ENCODE measurements around the gene MINDY2. TPM values are rescaled to one million over a fixed set of nuclear protein-coding genes. Genes with fewer than 3 reads are reported as not detected.

MINDY2 gene
- total and polyA plus RNA-seq, 9 of the 15 experiments (the other 6 are each of a cell fraction or from before 2014, with no cell fraction given) = 2.4 to 15.3 (median 7.2) TPM

DNA sequence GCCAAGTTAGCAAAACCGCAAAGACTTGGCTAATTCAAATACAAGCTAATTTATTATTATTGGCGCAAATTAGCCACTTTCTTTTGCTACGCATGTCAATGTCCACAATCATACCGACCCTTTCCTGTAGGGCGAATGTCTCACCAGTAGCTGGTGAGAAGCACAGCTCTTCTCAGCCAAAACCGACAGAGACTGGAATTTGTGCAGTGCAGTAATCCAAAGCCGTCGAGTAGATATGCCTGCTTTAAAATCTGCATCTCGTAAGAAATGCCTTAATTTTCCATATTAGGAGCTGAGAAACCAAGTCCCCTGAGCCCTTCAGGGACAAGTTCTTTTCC is 614 bp upstream of the MINDY2 start:
- CTCF ChIA-PET (ENCODE audit: low intra/inter-chr PET ratio) = no interaction called here
- TF ChIP-seq TEAD4 (IDR thresholded peaks at IDR 0.05; ENCODE audit: low read length) = peak; percentile 46; the same call in 1 of the 2 replicates
- no peak for TF ChIP-seq TEAD4 (CRISPR knock-in tag; IDR thresholded peaks at IDR 0.05; ENCODE audit: borderline replicate concordance)
- TF ChIP-seq NFRKB (IDR thresholded peaks at IDR 0.05; ENCODE audit: low read depth) = peak; percentile 63
- TF ChIP-seq SMARCE1 (IDR thresholded peaks at IDR 0.05) = 0 out of 2 replicates have a peak, but pooled peaks have one; percentile 21
- TF ChIP-seq RBM15 (IDR thresholded peaks at IDR 0.05; ENCODE audit: insufficient read depth, low read length) = no peak
- TF ChIP-seq, protein P1, sequence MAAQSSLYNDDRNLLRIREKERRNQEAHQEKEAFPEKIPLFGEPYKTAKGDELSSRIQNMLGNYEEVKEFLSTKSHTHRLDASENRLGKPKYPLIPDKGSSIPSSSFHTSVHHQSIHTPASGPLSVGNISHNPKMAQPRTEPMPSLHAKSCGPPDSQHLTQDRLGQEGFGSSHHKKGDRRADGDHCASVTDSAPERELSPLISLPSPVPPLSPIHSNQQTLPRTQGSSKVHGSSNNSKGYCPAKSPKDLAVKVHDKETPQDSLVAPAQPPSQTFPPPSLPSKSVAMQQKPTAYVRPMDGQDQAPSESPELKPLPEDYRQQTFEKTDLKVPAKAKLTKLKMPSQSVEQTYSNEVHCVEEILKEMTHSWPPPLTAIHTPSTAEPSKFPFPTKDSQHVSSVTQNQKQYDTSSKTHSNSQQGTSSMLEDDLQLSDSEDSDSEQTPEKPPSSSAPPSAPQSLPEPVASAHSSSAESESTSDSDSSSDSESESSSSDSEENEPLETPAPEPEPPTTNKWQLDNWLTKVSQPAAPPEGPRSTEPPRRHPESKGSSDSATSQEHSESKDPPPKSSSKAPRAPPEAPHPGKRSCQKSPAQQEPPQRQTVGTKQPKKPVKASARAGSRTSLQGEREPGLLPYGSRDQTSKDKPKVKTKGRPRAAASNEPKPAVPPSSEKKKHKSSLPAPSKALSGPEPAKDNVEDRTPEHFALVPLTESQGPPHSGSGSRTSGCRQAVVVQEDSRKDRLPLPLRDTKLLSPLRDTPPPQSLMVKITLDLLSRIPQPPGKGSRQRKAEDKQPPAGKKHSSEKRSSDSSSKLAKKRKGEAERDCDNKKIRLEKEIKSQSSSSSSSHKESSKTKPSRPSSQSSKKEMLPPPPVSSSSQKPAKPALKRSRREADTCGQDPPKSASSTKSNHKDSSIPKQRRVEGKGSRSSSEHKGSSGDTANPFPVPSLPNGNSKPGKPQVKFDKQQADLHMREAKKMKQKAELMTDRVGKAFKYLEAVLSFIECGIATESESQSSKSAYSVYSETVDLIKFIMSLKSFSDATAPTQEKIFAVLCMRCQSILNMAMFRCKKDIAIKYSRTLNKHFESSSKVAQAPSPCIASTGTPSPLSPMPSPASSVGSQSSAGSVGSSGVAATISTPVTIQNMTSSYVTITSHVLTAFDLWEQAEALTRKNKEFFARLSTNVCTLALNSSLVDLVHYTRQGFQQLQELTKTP (IDR thresholded peaks at IDR 0.05; ENCODE audit: low read depth in 1 of 2, partially characterized antibody in 2 of 2) = peak; percentile 49 to 53
- TF ChIP-seq FOXK1 (CRISPR knock-in tag; IDR thresholded peaks at IDR 0.05; ENCODE audit: borderline replicate concordance) = 0 out of 2 replicates have a peak, but pooled peaks have one; percentile 45
- 0 out of 2 replicates have a peak, but pooled peaks have one; percentile 41 for TF ChIP-seq FOXM1 (IDR thresholded peaks at IDR 0.05; ENCODE audit: low read depth)
- no peak for TF ChIP-seq FOXM1 (CRISPR knock-in tag; IDR thresholded peaks at IDR 0.05; ENCODE audit: low read depth)
- no peak for TF ChIP-seq MXI1 (IDR thresholded peaks at IDR 0.05; ENCODE audit: low read depth, low read length)
- 0 out of 4 replicates have a peak, but pooled peaks of 1 of the 2 experiments have one; percentile 9 for TF ChIP-seq FOXA3 (CRISPR knock-in tag; conservative IDR thresholded peaks at IDR 0.05 in 1 of 2, IDR thresholded peaks at IDR 0.05 in 1 of 2)
- TF ChIP-seq BMI1 (IDR thresholded peaks at IDR 0.05; ENCODE audit: low read length) = no peak
- TF ChIP-seq, protein P2, sequence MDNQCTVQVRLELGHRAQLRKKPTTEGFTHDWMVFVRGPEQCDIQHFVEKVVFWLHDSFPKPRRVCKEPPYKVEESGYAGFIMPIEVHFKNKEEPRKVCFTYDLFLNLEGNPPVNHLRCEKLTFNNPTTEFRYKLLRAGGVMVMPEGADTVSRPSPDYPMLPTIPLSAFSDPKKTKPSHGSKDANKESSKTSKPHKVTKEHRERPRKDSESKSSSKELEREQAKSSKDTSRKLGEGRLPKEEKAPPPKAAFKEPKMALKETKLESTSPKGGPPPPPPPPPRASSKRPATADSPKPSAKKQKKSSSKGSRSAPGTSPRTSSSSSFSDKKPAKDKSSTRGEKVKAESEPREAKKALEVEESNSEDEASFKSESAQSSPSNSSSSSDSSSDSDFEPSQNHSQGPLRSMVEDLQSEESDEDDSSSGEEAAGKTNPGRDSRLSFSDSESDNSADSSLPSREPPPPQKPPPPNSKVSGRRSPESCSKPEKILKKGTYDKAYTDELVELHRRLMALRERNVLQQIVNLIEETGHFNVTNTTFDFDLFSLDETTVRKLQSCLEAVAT (IDR thresholded peaks at IDR 0.05) = peak; percentile 16 to 60; a peak in 1 of 4 replicates
- 0 out of 2 replicates have a peak, but pooled peaks have one; percentile 75 for TF ChIP-seq NR4A1 (CRISPR knock-in tag; IDR thresholded peaks at IDR 0.05)
- TF ChIP-seq NR4A1 (tag; IDR thresholded peaks at IDR 0.05) = no peak
- no peak for TF ChIP-seq POLR2AphosphoS5 (IDR thresholded peaks at IDR 0.05; ENCODE audit: control insufficient read depth, insufficient read depth, low read depth, low read length)
- 0 out of 2 replicates have a peak, but pooled peaks have one; percentile 50 for TF ChIP-seq HIVEP1 (CRISPR knock-in tag; IDR thresholded peaks at IDR 0.05)

More for the DNA sequence above, 614 bp upstream of the MINDY2 start:
- WGBS (ENCODE audit: insufficient coverage, low coverage, missing lambda C conversion rate) = 2% methylated on average over 9 of the region's 9 CpGs
- H4K20me1 ChIP-seq (replicated peaks; ENCODE audit: control insufficient read depth, insufficient read depth, low read length) = peaks cover 5% of the 10 kb centered on the region; the same call in 1 of the 2 replicates
- in situ Hi-C loops (cut with MboI) = no loop called here
- peaks cover 48% of the 10 kb centered on the region for H3K79me2 ChIP-seq (ENCODE audit: control insufficient read depth, insufficient read depth, low read length)
- no peaks in the 10 kb centered on the region; the same call in 2 of the 3 replicates for H3K36me3 ChIP-seq (ENCODE audit: control insufficient read depth, insufficient read depth, low read length)
- no peaks in the 10 kb centered on the region for H3K27me3 ChIP-seq (ENCODE audit: control insufficient read depth in 2 of 2, insufficient read depth in 2 of 2, low read length in 2 of 2)
- DNase-seq (ENCODE audit: extremely low read depth in 1 of 4, low spot score in 3 of 4) (peak in 1 of 4 experiments; percentile 9), ATAC-seq (peak; percentile 28), FAIRE-seq (no peak)
- peak overlapping the region; percentile 82 for H3K4me2 ChIP-seq (ENCODE audit: insufficient read depth, low read length)
- H3K9ac ChIP-seq (ENCODE audit: insufficient read depth in 1 of 2, low read depth in 2 of 2, low read length in 2 of 2) = peak overlapping the region; percentile 64 to 89
- peak overlapping the region; percentile 87 for H2AFZ ChIP-seq (ENCODE audit: low read depth, low read length)
- H3K4me3 ChIP-seq = peak overlapping the region; percentile 98
- POLR2A ChIA-PET = interaction anchor here (0.6 to 2.9 kb wide), 25 partner anchors 10 to 517 kb away, joined by 3 to 29 read pairs (median 3); partner anchors contain the start of gene ADAM10
- TSS peak; percentile 86 for BruUV-seq (replicated peaks)
- intact Hi-C loops (cut with micrococcal nuclease) = loop anchor here (5.0 kb wide), 2 partner anchors 62 to 162 kb away; partner anchors contain the start of gene SLTM
- peak overlapping the region; percentile 91 for H3K27ac ChIP-seq (ENCODE audit: extremely low read depth, low read depth, low read length)
- H3K9me1 ChIP-seq (ENCODE audit: control insufficient read depth, insufficient read depth, low read length) = no peaks in the 10 kb centered on the region
- peaks cover 13 to 19% of the 10 kb centered on the region in 2 experiments; a peak in 4 of 5 replicates for H3K4me1 ChIP-seq (replicated peaks in 1 of 2; ENCODE audit: control insufficient read depth in 2 of 2, insufficient read depth in 2 of 2, low read length in 2 of 2)
- peaks cover 5% of the 10 kb centered on the region; the same call in 1 of the 2 replicates for H3K9me3 ChIP-seq (replicated peaks; ENCODE audit: control insufficient read depth, insufficient read depth, low read depth, low read length)

Measured in K562 (cell line).